MM.1S (cell line): Measurements from ENCODE around the gene CARD16.

Experiments
- DNase-seq: peaks from one replicate; pipeline ENCODE4 v3.0.0-alpha.2; 2015
- H2AFZ ChIP-seq: fragments of 300-600 bp; sonication (generic); 2 replicates; pipeline ENCODE4 v1.6.0; 2016; ENCODE audit warnings: antibody characterized with exemption, low read length
- H3F3A ChIP-seq: fragments of 300-600 bp; sonication (generic); 2 replicates; pipeline ENCODE4 v1.6.1; 2016; ENCODE audit warnings: mild to moderate bottlenecking, antibody characterized with exemption, low read length, moderate library complexity, mixed read lengths; ENCODE audit not compliant: insufficient read depth
- H3K27ac ChIP-seq: fragments of 300-600 bp; sonication (generic); 2 replicates; pipeline ENCODE4 v1.5.1; 2016; ENCODE audit warnings: mild to moderate bottlenecking, low read length
- H3K27me3 ChIP-seq: fragments of 300-600 bp; sonication (generic); replicated peaks from 2 replicates; pipeline ENCODE4 v1.6.0; 2016; ENCODE audit warnings: low read length; ENCODE audit not compliant: insufficient read depth
- H3K36me3 ChIP-seq: fragments of 300-600 bp; sonication (generic); replicated peaks from 2 replicates; pipeline ENCODE4 v1.6.1; 2016; ENCODE audit warnings: mild to moderate bottlenecking, low read length, mixed read lengths; ENCODE audit not compliant: insufficient read depth
- H3K4me1 ChIP-seq: fragments of 300-600 bp; sonication (generic); 2 replicates; pipeline ENCODE4 v1.6.1; 2016; ENCODE audit warnings: low read length, mixed read lengths
- H3K4me2 ChIP-seq: fragments of 300-600 bp; sonication (generic); 2 replicates; pipeline ENCODE4 v1.6.0; 2016; ENCODE audit warnings: low read depth, low read length
- H3K4me3 ChIP-seq: fragments of 300-600 bp; sonication (generic); 2 replicates; pipeline ENCODE4 v1.5.1; 2016; ENCODE audit warnings: low read length, mixed read lengths
- H3K79me2 ChIP-seq: fragments of 300-600 bp; sonication (generic); 2 replicates; pipeline ENCODE4 v1.6.1; 2016; ENCODE audit warnings: mixed run types, low read length, mixed read lengths
- H3K9ac ChIP-seq: fragments of 300-600 bp; sonication (generic); 2 replicates; pipeline ENCODE4 v1.6.1; 2016; ENCODE audit warnings: low read length, mixed read lengths
- H3K9me2 ChIP-seq: fragments of 300-600 bp; sonication (generic); replicated peaks from 2 replicates; pipeline ENCODE4 v1.6.1; 2016; ENCODE audit warnings: mild to moderate bottlenecking, low read length, mixed read lengths; ENCODE audit not compliant: insufficient read depth
- H3K9me3 ChIP-seq: fragments of 300-600 bp; sonication (generic); replicated peaks from 2 replicates; pipeline ENCODE4 v1.6.1; 2016; ENCODE audit warnings: mild to moderate bottlenecking, low read length, mixed read lengths; ENCODE audit not compliant: insufficient read depth
- H4K20me1 ChIP-seq: fragments of 300-600 bp; sonication (generic); 2 replicates; pipeline ENCODE4 v1.6.1; 2016; ENCODE audit warnings: mild to moderate bottlenecking, low read length, moderate library complexity, mixed read lengths; ENCODE audit not compliant: insufficient read depth
- EZH2 ChIP-seq: fragments of 300-600 bp; sonication (generic); optimal IDR thresholded peaks from 2 replicates; pipeline ENCODE3; 2017; ENCODE audit warnings: low read depth, mild to moderate bottlenecking, antibody characterized with exemption, low read length, mixed read lengths
- EZH2phosphoT487 ChIP-seq: fragments of 300-600 bp; sonication (generic); IDR thresholded peaks from 2 replicates; pipeline ENCODE4 v1.6.1; 2018; ENCODE audit warnings: antibody characterized with exemption, low read length
- TF ChIP-seq, protein P1 (sequence below): fragments of 300-600 bp; sonication (generic); IDR thresholded peaks from 2 replicates; pipeline ENCODE4 v1.5.1; 2016; ENCODE audit warnings: antibody characterized with exemption, low read length, mixed read lengths

Gene CARD16

GRCh38 chr11:105045676-105046296 lies 651 bp upstream of the CARD16 start:
- no peaks in the 10 kb centered on the region for H3K9me3 ChIP-seq
- DNase-seq: no peak
- no peaks in the 10 kb centered on the region for H3K36me3 ChIP-seq
- no peak overlapping the region for H3K9ac ChIP-seq
- H3K4me1 ChIP-seq: peaks cover 16% of the 10 kb centered on the region
- H4K20me1 ChIP-seq: no peaks in the 10 kb centered on the region
- H3K4me2 ChIP-seq: peak overlapping the region; percentile 74; the same call in 1 of the 2 replicates
- no peak overlapping the region for H3K4me3 ChIP-seq
- no peaks in the 10 kb centered on the region for H3F3A ChIP-seq
- no peaks in the 10 kb centered on the region for H3K9me2 ChIP-seq
- no peaks in the 10 kb centered on the region for H3K79me2 ChIP-seq
- peak overlapping the region; percentile 85 for H2AFZ ChIP-seq
- no peak overlapping the region for H3K27ac ChIP-seq
- no peak for TF ChIP-seq EZH2phosphoT487
- no peak for TF ChIP-seq EZH2
- TF ChIP-seq, protein P1, sequence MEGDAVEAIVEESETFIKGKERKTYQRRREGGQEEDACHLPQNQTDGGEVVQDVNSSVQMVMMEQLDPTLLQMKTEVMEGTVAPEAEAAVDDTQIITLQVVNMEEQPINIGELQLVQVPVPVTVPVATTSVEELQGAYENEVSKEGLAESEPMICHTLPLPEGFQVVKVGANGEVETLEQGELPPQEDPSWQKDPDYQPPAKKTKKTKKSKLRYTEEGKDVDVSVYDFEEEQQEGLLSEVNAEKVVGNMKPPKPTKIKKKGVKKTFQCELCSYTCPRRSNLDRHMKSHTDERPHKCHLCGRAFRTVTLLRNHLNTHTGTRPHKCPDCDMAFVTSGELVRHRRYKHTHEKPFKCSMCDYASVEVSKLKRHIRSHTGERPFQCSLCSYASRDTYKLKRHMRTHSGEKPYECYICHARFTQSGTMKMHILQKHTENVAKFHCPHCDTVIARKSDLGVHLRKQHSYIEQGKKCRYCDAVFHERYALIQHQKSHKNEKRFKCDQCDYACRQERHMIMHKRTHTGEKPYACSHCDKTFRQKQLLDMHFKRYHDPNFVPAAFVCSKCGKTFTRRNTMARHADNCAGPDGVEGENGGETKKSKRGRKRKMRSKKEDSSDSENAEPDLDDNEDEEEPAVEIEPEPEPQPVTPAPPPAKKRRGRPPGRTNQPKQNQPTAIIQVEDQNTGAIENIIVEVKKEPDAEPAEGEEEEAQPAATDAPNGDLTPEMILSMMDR: no peak
- H3K27me3 ChIP-seq: no peaks in the 10 kb centered on the region

- Histone ChIP-seq H3K36me3 (no peaks in the 10 kb centered on the region), H3K4me1 (peaks cover 16% of the 10 kb centered on the region), H3K27ac (no peak overlapping the region), H3K27me3 (no peaks in the 10 kb centered on the region), H4K20me1 (no peaks in the 10 kb centered on the region), H2AFZ (no peak overlapping the region), H3K4me3 (no peak overlapping the region), H3K4me2 (no peak overlapping the region), H3K9me3 (no peaks in the 10 kb centered on the region), H3K9ac (no peak overlapping the region), H3K79me2 (no peaks in the 10 kb centered on the region), H3K9me2 (no peaks in the 10 kb centered on the region), H3F3A (no peaks in the 10 kb centered on the region)
- TF ChIP-seq EZH2 (no peak), EZH2phosphoT487 (no peak)
- TF ChIP-seq, protein P1: no peak
- no peak for DNase-seq
Observed at GRCh38 chr11:105042178-105042577, 3.0 kb downstream of the CARD16 start.

GRCh38 chr11:105040703-105041102 lies 4.4 kb downstream of the CARD16 start:
- Histone ChIP-seq H3K4me2 (no peak overlapping the region), H3K36me3 (no peaks in the 10 kb centered on the region), H2AFZ (no peak overlapping the region), H3K9ac (no peak overlapping the region), H4K20me1 (no peaks in the 10 kb centered on the region), H3K9me3 (no peaks in the 10 kb centered on the region), H3K9me2 (no peaks in the 10 kb centered on the region), H3K79me2 (no peaks in the 10 kb centered on the region), H3K27me3 (no peaks in the 10 kb centered on the region), H3F3A (no peaks in the 10 kb centered on the region), H3K4me3 (no peak overlapping the region), H3K27ac (no peak overlapping the region), H3K4me1 (peaks cover 14% of the 10 kb centered on the region)
- TF ChIP-seq EZH2 (no peak), EZH2phosphoT487 (no peak)
- TF ChIP-seq, protein P1: no peak
- DNase-seq: no peak
